Activated naive CD4-positive, alpha-beta T cell treated with anti-CD3 and anti-CD28 coated beads, Interleukin-2, amount 50 U/mL, for 16 hours (primary cell): ENCODE results near the gene SLC66A1.

Source experiments
- DNase-seq: peaks from one replicate; pipeline ENCODE4 v3.0.0-alpha.2; 2020

The SLC66A1 gene

DNA sequence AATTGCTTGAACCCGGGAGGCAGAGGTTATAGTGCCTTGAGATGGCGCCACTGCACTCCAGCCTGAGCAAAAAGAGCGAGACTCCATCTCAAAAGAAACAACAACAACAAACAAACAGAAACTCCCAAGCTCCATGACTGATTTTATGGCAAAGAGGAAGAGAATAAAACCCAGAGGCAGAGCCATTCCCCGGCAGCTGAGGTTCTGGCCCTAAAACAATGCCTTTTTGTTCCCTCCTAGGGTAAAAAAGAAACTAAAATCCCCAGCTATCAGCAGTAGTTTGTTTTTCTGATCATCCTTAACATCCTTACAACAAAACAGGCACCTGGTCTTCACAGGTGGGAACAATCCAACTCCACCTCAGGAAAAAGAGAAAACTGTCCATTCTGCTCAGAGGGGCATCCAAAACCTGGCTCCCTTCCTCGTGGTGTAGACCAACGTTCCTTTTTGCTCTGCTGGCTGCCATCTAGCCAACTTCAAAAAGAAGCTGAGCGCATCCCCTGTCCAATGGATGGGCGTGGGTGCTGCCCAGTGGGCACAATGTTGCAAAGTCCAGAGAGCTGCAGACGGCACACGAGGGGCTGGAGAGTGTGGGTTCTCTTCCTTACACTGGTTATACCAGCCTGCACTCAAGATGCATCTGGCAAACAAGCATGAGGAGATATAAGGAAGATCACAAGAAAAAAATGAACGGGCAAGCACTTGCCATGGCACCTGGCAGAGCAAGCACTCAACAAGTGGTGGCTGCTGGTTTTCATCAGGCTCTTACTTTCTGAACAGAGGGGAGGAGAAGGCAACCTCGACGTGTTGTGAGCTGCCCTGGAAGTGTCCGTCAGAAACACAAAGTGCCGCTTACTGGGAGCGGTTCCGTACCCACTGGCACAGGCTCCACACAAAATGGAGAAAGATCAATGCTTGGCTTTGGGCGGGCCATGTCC lies 54.7 kb downstream of the SLC66A1 start:
- DNase-seq: no peak

DNA sequence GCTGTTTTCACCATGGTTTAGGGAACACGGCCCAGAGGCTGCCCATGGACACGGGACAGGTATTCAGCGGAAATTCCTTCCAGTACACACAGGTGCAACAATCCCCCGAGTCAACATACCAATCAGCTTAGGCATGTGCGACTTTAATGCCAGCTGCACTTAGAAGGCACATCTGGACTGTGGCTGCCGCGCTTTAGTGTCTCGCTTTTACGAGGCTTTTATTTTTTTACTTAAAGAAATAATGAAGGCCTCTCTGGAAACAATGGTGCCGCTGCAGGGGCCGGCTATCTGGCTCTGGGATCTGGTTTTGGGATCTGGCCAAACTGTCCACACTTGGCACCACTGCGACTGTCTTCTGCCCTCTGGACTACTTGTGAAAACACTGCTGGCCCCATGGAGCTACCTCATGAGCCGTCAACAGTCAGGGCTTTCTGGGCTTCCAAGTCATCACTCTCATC lies 55.5 kb downstream of the SLC66A1 start:
- no peak for DNase-seq

DNA sequence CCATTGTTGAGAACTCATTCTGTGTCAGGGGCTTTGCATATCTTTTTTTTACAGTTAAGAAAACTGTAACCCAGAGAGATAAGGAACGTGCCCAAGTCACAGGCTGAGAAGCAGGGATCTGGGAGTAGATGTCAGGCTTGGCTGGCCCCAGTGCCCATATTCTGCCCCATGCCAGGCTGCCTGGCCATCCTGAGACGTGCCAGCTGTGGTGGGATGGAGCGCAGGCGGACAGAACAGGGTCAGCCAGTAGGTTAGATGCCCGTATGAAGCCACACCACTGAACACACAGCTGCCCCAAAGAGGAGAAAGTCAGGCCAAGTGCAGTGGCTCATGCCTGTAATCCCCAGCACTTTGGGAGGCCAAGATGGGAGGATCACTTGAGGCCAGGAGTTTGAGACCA lies 55.9 kb downstream of the SLC66A1 start:
- no peak for DNase-seq

DNA sequence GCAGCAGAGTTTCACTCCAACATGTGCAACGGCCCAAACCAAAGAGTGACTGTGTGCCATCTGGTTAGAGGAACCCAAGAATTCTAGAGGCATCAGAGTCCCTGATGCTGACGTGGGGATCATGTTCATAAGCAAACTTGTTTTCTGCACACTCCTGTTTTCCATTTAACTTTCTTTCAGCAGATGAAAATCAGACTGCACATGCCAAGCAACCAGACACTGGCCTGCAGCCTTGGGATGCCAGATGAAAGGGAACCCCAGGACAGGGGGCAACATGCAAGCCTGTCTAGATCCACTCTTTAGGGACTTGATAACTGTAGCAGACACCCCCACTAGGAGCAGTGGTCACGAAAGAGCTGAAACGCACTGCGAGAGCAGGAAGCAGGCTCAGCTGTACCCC lies 56.8 kb downstream of the SLC66A1 start:
- DNase-seq: no peak

DNA sequence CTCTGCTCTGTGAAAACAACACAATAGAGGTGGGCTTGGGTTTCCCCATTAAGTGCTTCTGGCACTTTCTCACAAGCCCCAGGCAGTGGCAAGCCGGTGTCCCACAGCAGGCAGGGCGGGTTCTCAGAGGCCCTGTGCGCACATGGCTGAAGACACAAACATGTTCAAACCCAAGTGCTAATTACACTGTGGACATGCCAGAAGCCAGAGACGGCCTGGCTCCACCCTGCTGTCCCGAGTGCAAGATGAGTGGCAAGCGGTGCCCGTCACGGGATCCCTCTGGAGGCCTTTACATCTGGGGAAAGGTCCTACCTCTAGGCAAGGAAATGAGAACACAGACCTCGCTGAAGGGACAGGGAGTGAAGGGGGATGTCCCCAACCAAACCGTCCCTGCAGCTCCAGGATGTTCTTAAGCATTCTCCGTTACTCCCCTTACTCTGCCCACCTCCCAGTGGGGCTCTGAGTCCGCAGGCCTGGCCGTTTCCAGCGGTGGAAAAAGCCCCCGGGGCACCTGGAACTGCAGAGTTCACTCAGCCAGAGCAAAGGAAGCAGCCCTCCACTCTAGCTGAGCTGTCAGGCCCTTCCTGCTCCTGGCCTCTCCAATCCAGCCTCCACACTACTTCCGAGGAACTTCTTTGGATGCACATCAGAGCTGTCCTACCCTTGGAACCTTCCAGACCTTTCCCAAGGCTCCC lies 57.4 kb downstream of the SLC66A1 start:
- DNase-seq: no peak

DNA sequence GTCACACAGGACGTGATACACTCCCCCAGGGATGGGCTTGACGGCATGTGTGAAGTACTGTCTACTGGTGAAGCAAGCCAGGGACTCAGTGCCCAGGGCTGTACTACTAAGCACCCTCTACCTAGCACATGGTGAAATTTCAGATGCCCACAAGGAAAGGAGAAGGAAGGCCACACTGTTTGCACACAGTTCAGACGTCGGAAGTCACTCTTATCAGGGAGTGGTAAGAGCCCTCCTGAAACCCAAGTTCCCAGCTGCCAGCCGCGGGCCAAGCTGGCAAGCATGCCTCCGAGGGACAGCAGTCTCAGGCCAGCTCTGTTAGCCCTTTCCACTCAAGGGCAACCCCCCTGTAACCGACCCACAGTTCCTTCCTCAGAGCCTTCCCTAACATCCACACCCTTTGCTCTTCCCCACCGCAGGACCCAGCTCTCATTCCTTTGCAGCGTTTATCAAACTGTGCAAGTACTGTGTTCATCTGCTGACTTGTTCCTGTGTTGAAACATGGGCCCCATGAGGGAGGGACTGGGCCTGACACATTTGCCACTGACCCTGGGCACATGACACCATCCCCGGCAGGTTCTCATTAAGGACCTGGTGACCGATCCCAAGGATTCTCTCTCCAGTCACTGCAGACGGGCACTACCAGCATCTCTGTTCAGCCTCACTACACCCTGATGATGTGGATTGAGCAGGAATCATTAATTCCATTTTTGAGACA lies 58.5 kb downstream of the SLC66A1 start:
- no peak for DNase-seq

DNA sequence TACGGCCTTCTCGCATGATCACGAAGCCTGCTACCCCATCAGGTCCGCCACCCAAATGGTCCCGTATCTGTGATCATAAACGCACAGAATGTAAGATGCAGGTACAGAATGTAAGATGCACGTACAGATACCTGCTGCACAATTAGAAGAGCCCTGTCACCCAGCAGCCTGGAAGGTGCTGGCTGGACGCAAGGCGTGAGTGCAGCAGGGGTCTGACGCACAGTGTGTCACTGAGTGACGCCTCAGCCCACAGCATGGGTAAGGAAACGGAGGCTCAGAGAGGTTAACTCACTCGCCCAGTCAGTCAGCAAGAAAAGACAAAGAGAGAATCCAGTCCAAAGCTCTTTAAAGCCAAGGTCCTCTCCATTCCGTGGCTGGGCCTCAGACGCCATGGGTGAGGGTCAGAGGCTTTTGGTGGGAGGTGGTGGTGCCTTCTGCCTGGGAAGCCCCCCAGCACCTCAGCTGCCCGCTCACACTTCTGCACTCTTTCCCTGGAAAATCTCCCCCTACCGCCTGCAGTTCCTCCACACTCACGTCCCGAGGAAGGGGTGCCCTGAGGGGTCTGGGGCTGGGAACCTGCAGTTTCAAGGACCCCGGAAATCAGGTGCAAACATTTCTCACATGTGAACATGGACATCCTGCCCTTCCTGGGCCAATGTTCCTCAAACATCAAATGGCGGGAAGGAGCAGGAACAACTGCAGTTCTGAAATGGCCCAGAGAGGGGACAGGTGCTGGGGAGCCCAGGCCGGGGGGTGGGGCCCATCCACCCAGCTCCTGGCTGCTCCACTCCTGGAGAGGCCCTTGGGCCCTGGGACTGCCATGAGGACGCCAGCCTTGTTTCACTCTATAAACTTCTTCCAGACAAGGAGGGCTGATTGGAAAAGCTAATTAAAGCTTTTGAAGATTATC lies 59.4 kb downstream of the SLC66A1 start:
- no peak for DNase-seq

DNA sequence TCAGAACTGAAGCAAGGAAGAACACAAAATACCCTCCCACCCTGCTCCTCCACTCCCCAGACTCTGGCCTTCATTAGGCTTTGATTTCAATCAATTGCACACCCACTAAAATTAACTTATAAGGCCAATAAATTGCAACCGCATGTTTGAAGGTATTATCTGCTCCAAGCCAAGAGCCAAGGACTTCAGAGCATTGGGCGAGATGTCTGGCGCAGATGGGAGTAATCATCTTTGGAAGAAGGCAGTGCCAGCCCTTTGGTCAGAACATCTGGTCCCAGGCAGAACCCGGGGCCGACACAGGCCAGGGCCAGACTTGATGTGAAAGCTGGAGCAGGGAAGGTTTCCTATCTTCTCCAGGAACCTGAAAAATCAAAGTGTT lies 60.0 kb downstream of the SLC66A1 start:
- DNase-seq: no peak

DNA sequence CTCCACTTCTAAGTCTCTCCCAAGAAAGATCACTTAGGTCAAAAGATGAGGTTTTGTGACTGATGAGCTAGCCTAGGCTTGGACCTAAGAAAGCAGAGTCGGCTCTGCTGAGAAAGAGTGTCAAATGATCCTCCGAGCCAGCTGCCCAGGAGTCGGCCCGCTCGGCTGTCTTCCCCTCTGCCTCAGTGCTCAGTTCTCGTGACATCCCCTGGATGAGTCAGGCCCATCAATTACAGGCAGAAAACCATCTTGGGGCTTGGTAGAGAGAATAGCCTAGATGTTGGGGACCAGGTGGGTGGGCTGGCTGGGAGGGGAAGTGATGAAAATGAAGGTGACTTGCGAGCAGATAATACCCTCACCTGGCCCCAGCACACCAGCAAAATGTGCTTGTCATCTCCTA lies 60.5 kb downstream of the SLC66A1 start:
- DNase-seq: no peak

DNA sequence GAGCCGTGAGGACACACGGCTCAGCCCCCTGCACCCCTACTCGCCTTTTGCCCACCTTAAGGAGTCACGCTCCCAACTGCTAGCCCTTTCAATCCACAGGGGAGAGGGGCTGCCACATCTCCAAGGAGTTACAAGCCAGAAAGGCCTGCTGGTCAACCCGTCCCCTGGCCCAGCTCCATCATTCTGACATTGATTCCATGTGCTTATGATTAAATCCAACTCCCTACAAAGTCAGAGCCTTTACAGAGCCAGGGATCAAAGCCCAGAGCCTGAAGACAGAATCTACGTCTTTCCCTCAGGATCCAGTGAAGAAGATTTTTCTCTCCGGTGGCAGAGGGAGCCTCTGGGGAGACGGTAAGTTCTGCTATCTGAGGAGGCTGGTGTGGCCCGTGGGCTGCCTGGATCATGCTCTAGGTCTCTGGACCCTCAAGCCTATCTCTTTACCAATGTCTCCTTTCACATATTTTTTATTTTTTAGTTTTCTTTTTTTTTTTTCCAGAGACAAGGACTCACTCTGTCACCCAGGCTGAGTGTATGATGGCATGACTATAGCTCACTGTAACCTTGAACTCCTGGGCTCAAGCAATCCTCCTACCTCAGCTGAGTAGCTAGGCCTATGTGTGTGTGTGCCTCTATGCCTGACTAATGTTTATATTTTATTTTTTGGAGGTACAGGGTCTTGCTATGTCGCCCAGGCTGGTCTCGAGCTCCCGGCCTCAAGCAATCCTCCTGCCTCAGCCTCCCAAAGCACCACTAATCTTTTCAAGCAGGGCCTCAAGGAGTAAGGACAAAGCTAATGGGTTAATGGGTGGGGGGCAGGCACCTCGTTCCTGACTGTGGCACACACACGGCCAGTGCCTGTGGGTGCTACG lies 61.3 kb downstream of the SLC66A1 start:
- DNase-seq: no peak

DNA sequence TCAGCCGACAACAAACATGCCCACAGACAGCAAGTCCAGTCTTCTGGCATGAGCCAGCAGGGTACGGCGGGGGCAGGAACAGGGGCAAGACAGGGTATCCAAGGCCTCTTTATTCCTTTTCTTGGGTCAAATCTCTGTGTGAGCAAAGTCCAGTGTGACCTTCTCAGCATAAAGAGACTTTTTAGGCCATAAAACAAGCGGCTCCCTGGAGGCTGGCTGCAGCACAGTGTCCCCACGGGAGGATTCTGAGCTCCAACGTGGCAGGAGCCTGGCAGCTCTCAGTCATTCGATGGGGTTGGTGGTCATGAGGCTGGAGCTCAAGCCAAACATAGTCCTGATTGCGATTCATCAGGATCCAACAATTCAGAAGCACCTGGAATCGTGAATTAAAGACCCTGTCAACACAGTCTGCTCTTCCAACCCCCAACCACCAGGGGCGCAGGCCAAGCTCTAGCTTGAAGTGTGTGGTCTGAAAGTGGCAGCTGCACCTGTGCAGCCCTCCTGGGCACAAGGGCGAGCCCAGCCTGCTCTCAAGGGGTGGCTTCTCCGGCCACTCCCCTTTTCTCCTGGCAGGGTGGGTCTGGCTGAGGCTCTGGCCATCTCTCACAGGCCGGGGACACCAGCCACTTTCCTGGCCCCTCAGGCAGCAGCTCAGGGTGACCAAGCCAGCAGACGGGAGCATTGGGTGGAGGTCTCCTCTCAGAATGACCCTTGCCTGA lies 62.1 kb downstream of the SLC66A1 start:
- DNase-seq: no peak

DNA sequence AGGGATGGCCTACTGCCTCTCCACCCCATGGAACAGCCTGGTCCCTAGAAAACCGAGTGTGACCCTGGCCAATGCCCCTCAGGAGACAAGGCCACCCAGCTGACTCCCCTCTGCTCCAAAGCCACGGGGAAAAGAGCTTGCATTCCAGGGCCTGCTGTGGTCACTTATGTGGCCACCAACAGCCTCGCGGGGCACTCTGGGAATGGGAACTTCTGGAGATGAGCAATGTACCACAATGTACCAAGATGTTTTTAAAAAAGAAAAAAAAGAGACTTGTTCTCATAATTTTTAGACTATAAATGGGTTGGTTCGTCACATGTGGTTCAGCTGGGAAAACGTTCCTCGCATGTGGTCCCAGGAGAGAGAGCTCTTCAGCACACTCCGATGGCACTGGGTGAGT lies 62.8 kb downstream of the SLC66A1 start:
- DNase-seq: no peak

DNA sequence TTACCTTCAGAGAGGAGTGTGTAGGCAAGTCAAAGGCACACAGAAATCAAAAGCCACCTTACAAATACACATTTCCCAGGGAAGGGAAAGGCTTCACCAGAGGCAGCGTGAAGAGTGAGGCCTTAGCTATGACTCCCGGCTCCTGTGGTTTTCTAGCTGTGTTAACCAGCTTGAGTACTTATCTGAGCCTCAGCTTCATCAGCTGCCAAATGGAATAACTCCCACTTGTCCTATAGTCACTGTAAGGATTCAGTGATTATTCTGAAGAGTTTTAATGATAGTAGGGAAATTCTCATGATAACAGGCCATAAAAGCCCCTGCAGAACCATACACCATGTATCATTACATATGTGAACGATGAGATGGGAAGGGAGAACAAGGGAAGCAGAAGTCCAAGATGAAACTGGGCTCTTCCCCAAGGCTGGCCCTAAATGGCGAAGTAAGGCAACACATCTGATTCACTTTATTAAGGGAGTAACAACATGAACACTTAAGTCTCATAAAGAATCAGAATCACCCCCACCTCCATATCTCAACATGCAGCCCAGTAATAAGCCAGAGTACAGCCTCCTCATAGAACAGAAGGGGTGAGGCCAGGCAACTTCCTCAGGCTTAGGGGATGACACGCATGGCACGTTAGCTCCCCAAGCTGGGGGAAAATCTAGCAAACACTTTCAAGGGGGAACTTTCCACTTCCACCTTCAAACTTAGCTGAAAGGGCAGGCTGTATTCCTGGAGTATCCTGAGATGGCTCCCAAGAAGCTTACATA lies 63.7 kb downstream of the SLC66A1 start:
- no peak for DNase-seq

DNA sequence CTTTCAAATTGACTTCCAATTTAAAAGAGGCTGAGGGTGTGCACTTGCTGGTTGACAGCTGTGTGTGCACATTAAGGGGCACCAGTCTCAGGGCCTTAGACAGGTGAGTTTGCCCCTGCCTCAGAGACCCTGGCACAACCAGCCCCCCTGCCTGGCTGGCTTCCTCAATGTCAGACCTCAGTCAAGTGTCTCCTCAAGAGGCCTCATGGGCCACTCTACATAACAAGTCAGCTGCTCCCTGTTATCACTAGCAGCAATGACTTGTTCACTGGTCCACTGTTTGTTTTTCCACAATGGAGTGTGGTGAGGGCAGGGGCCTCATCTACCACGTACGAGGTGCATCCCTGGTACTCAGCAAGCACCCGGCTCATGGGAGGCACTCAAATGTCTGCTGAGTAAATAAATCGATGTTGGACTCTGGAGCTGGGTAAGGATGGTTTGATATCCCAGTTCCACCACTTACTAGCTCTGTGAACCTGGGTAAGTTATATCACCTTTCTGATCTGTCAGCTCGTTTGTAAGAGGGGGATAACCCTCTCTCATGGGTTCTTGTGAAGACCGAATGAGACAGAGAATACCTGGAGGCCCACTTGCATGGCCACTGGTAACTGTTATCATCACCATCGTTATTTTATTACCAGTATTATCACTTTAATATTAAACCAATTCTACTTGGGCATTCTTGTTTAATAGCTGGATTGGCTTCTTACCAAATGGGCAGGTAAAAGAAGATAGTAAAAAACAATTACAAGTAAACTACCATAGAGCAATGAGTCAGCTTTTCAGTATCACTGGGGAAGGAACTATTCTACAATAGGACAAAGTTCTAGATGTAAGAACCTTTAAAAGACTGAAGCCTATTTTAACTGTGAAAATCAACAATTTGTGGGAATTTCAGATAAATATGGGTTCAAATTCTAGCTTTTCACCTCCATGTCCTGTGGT lies 64.6 kb downstream of the SLC66A1 start:
- DNase-seq: no peak

DNA sequence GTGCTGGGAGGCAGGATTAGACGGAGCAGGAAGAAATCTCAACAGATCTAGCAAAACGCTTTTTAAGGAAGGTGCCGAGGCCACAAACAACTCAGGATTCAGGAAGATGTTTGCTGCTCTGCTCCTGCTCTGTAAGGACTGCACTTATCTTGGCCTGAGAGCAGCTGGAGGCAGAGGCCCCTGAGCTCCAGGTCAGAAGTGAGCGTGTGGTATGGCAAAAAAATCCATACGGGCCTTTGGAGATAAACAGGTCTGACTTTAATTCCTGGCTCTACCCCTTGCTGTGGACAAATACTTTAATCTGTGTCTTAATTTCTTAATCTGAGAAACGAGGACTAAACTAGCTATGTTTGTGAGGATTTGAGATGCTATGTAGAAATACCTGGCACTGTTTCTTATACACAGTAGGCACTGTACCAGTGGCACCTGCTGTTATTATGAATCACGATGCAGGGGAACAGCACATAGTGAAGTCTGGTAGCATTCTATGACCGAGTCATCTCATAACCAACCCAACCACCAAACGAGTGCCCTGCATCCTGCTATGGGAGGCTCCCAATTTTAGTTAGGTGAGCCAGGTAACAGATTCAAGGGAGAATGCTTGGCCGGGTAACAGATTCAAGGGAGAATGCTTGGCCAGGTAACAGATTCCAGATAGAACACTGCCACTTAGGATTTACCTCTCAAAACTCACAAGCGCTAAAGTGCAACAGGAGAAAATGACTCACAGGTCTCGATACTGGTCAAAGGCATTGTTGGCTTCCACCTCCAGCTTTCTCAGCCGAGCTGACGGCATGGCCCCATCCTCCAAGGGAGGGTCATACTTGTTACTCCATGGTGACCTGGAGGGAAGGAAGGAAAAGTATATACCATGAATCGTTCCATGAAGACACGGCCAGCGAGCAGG lies 65.9 kb downstream of the SLC66A1 start:
- DNase-seq: no peak
